Spleen (tissue), 7 donors: ENCODE results near the gene MYO16.

ENCODE experiments used
- POLR2A ChIP-seq, 3 donors: fragments of 450-650 bp; IDR thresholded peaks; one replicate each; pipeline ENCODE4 v1.5.1; 2017; ENCODE audit warnings: antibody characterized with exemption in 3 of 3, mild to moderate bottlenecking in 1 of 3
- POLR2AphosphoS5 ChIP-seq, 3 donors: sonication (generic); formaldehyde crosslinking; IDR thresholded peaks; one replicate each; pipeline ENCODE4 v1.5.1; 2017; ENCODE audit warnings: antibody characterized with exemption in 3 of 3
- TF ChIP-seq, protein P1 (sequence below), 11 experiments: fragments of 200-600 bp in 7 of 11; fragments of 450-650 bp in 4 of 11; sonication (generic) in 4 of 11; IDR thresholded peaks in 8 of 11; conservative IDR thresholded peaks in 3 of 11; 1 replicate in 7 of 11; 2 replicates in 4 of 11; pipeline versions ENCODE4 v1.4.0 to v1.8.0; 2016 to 2021; ENCODE audit warnings: antibody characterized with exemption in 11 of 11, inconsistent platforms in 4 of 11, mild to moderate bottlenecking in 1 of 11
- donor health status: DM: no; HTN: no; CAD: no; lungs with moderate emphysema.
- donor health status: DM: no; HTN: no; CAD: no.
- donor health status: DM: no; HTN: no; CAD: no.

DNA sequence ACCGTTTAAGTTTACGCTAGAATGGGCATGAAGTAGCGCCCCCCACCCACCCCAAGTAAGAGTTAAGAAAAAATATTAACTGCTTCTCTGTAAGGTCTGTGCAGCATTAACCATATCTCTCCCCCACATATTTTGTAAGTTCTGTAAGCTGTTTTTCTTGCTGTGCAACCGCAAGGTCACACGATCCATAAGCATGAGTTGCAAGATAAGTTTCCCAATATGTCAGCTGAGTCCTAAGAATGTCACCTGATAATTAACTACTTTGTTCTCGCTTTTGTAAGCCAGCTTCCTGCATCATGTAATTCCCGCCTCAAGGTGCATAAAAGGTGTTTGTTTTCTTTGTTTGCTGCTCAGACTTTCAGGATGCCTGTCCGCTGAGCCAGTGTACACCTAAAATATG is 187.0 kb downstream of the MYO16 start:
- TF ChIP-seq, protein P1, sequence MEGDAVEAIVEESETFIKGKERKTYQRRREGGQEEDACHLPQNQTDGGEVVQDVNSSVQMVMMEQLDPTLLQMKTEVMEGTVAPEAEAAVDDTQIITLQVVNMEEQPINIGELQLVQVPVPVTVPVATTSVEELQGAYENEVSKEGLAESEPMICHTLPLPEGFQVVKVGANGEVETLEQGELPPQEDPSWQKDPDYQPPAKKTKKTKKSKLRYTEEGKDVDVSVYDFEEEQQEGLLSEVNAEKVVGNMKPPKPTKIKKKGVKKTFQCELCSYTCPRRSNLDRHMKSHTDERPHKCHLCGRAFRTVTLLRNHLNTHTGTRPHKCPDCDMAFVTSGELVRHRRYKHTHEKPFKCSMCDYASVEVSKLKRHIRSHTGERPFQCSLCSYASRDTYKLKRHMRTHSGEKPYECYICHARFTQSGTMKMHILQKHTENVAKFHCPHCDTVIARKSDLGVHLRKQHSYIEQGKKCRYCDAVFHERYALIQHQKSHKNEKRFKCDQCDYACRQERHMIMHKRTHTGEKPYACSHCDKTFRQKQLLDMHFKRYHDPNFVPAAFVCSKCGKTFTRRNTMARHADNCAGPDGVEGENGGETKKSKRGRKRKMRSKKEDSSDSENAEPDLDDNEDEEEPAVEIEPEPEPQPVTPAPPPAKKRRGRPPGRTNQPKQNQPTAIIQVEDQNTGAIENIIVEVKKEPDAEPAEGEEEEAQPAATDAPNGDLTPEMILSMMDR (IDR thresholded peaks at IDR 0.05 in 8 of 11, conservative IDR thresholded peaks at IDR 0.05 in 3 of 11): no peak
- no peak for TF ChIP-seq POLR2A (IDR thresholded peaks at IDR 0.05)
- no peak for TF ChIP-seq POLR2AphosphoS5 (IDR thresholded peaks at IDR 0.05)
